Measurements from ENCODE around the gene TRIM9. TPM values are rescaled to one million over a fixed set of nuclear protein-coding genes. Genes with fewer than 3 reads are reported as not detected.

TRIM9 gene
- total and polyA plus RNA-seq, 2 of the 4 experiments (the other 2 are of a cell fraction) = under 0.01 to 0.09 TPM

DNA sequence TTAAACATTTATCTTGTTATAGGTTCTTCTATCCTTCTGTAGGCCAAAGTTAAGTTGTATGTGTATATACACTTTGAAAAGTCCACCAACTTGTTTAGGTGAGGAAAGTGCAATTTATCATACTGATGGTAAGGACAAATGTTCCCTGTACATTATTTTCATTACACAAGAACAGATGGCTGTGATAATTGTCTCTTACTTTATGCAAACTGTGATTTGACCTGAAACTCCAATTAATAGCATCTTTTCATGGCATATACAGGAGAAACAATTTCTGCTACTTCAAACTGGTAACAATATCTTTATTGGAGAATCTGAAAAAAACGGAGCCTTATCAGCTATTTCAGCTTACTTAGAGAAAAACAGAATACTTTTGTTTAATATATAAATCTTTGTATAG is 5.6 kb downstream of the TRIM9 start:
- H3K27me3 ChIP-seq (ENCODE audit: control insufficient read depth, insufficient read depth, low read length) = peaks cover 40% of the 10 kb centered on the region
- H3K9me3 ChIP-seq (ENCODE audit: control insufficient read depth, insufficient read depth, low read length) = no peaks in the 10 kb centered on the region
- WGBS, 2 experiments (ENCODE audit: extremely low coverage in 2 of 2, insufficient read length in 1 of 2) = no CpG with 5 or more reads among the region's 1 CpG
- no peaks in the 10 kb centered on the region for H3K79me1 ChIP-seq (ENCODE audit: low read depth in 1 of 2, low read length in 2 of 2)
- no peak overlapping the region for H2BK15ac ChIP-seq (ENCODE audit: low read depth, low read length)
- H3K14ac ChIP-seq (replicated peaks; ENCODE audit: low read depth, low read length) = no peak overlapping the region
- TF ChIP-seq POLR2A (IDR thresholded peaks at IDR 0.05; ENCODE audit: low read depth, low read length) (no peak), MAFK (IDR thresholded peaks at IDR 0.05; ENCODE audit: low read depth, low read length) (no peak), MXI1 (IDR thresholded peaks at IDR 0.05; ENCODE audit: borderline replicate concordance, low read depth, low read length) (no peak), RCOR1 (IDR thresholded peaks at IDR 0.05; ENCODE audit: insufficient replicate concordance, low read length) (no peak), FOS (IDR thresholded peaks at IDR 0.05; ENCODE audit: low read depth, low read length) (no peak)
- TF ChIP-seq, protein P1, sequence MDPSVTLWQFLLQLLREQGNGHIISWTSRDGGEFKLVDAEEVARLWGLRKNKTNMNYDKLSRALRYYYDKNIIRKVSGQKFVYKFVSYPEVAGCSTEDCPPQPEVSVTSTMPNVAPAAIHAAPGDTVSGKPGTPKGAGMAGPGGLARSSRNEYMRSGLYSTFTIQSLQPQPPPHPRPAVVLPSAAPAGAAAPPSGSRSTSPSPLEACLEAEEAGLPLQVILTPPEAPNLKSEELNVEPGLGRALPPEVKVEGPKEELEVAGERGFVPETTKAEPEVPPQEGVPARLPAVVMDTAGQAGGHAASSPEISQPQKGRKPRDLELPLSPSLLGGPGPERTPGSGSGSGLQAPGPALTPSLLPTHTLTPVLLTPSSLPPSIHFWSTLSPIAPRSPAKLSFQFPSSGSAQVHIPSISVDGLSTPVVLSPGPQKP (IDR thresholded peaks at IDR 0.05; ENCODE audit: borderline replicate concordance, low read depth, low read length) = no peak
- TF ChIP-seq, protein P2, sequence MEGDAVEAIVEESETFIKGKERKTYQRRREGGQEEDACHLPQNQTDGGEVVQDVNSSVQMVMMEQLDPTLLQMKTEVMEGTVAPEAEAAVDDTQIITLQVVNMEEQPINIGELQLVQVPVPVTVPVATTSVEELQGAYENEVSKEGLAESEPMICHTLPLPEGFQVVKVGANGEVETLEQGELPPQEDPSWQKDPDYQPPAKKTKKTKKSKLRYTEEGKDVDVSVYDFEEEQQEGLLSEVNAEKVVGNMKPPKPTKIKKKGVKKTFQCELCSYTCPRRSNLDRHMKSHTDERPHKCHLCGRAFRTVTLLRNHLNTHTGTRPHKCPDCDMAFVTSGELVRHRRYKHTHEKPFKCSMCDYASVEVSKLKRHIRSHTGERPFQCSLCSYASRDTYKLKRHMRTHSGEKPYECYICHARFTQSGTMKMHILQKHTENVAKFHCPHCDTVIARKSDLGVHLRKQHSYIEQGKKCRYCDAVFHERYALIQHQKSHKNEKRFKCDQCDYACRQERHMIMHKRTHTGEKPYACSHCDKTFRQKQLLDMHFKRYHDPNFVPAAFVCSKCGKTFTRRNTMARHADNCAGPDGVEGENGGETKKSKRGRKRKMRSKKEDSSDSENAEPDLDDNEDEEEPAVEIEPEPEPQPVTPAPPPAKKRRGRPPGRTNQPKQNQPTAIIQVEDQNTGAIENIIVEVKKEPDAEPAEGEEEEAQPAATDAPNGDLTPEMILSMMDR (conservative IDR thresholded peaks at IDR 0.05; ENCODE audit: low read depth, low read length) = no peak
- no TSS peak for BruUV-seq (replicated peaks)
- no peak overlapping the region for H4K5ac ChIP-seq (ENCODE audit: low read depth, low read length)
- dilution Hi-C loops (cut with HindIII; ENCODE audit: low sequenced_read_pairs, unreplicated experiment) = no loop called here
- no peak overlapping the region for H3K4ac ChIP-seq (ENCODE audit: low read depth, low read length)
- no peak overlapping the region for H2BK5ac ChIP-seq (ENCODE audit: low read depth, low read length, poor library complexity, severe bottlenecking)
- no peak overlapping the region for H3K27ac ChIP-seq (ENCODE audit: insufficient read depth, low read length)
- H3K56ac ChIP-seq (ENCODE audit: extremely low read depth, insufficient read depth, low read length) = no peak overlapping the region
- DNase-seq (no peak), ATAC-seq (ENCODE audit: low read depth) (no peak)
- H2AFZ ChIP-seq (replicated peaks; ENCODE audit: low read length, poor library complexity) = no peak overlapping the region
- H2AK9ac ChIP-seq (replicated peaks; ENCODE audit: low read depth, low read length, poor library complexity) = no peak overlapping the region
- H3K18ac ChIP-seq (ENCODE audit: low read depth, low read length) = no peak overlapping the region
- no peak overlapping the region for H3K9ac ChIP-seq (ENCODE audit: low read depth, low read length)
- in situ Hi-C loops (cut with MboI; ENCODE audit: low sequenced_read_pairs) = no loop called here
- intact Hi-C loops (cut with micrococcal nuclease) = no loop called here
- POLR2A ChIA-PET (ENCODE audit: unreplicated experiment) = no interaction called here
- CTCF ChIA-PET = no interaction called here
- no peak overlapping the region for H4K8ac ChIP-seq (ENCODE audit: low read depth in 2 of 2, low read length in 2 of 2)
- H3K9me1 ChIP-seq (ENCODE audit: insufficient read depth, low read length) = no peaks in the 10 kb centered on the region
- H2AK5ac ChIP-seq (ENCODE audit: low read depth, low read length) = no peak overlapping the region
- no peak overlapping the region for H2BK20ac ChIP-seq (ENCODE audit: low read depth, low read length)
- H3K4me3 ChIP-seq (ENCODE audit: insufficient read depth, low read depth, low read length) = no peak overlapping the region
- no peak overlapping the region for H4K91ac ChIP-seq (ENCODE audit: insufficient read depth, low read depth, low read length)
- no peak overlapping the region for H3K4me2 ChIP-seq (ENCODE audit: low read depth, low read length)
- H3K36me3 ChIP-seq (ENCODE audit: control insufficient read depth, insufficient read depth, low read length) = no peaks in the 10 kb centered on the region
- H3K4me1 ChIP-seq (ENCODE audit: control insufficient read depth, insufficient read depth, low read length) = no peaks in the 10 kb centered on the region
- H3K23ac ChIP-seq (ENCODE audit: low read depth, low read length) = no peak overlapping the region
- no peaks in the 10 kb centered on the region for H4K20me1 ChIP-seq (ENCODE audit: insufficient read depth, low read length)
- H2BK120ac ChIP-seq (ENCODE audit: low read depth, low read length) = no peak overlapping the region

Measured in IMR-90 (cell line).